Measurements from ENCODE around the gene IL12A. TPM values are rescaled to one million over a fixed set of nuclear protein-coding genes. Genes with fewer than 3 reads are reported as not detected.

The IL12A gene
- polyA plus RNA-seq, 1 donor (not counting 4 experiments of a cell fraction or from before 2014, with no cell fraction given), result 0.54 TPM

- Histone ChIP-seq H3K9ac (ENCODE audit: control insufficient read depth, extremely low read depth, insufficient read depth, low read length) (no peak overlapping the region), H3K9me3 (ENCODE audit: control insufficient read depth, low read depth, low read length) (no peaks in the 10 kb centered on the region), H4K20me1 (ENCODE audit: control insufficient read depth, extremely low read depth, insufficient read depth, low read length) (peaks cover 3% of the 10 kb centered on the region), H3K27me3 (ENCODE audit: control insufficient read depth, extremely low read depth, insufficient read depth, low read length) (peaks cover 35% of the 10 kb centered on the region), H3K4me2 (ENCODE audit: control insufficient read depth, extremely low read depth, insufficient read depth, low read depth, low read length) (no peak overlapping the region), H3K9me1 (ENCODE audit: control insufficient read depth, extremely low read depth, insufficient read depth, low read length) (no peaks in the 10 kb centered on the region), H2AFZ (ENCODE audit: control insufficient read depth, low read length) (no peak overlapping the region), H3K27ac (ENCODE audit: control insufficient read depth, insufficient read depth, low read length) (no peak overlapping the region), H3K79me2 (ENCODE audit: control insufficient read depth, insufficient read depth, low read length) (no peaks in the 10 kb centered on the region), H3K4me3 (ENCODE audit: control insufficient read depth in 2 of 3, extremely low read depth in 1 of 3, insufficient read depth in 2 of 3, low read depth in 1 of 3, low read length in 3 of 3) (no peak overlapping the region), H3K36me3 (ENCODE audit: control insufficient read depth in 2 of 2, extremely low read depth in 1 of 2, insufficient read depth in 2 of 2, low read length in 2 of 2) (no peaks in the 10 kb centered on the region), H3K4me1 (ENCODE audit: control insufficient read depth, extremely low read depth, insufficient read depth, low read length) (peaks cover 2% of the 10 kb centered on the region)
- dilution Hi-C loops (cut with MboI; ENCODE audit: extremely low pct_ligation_motif_present, low sequenced_read_pairs), result no loop called here
- TF ChIP-seq CTCF (optimal IDR thresholded peaks at IDR 0.05 in 1 of 3, IDR thresholded peaks at IDR 0.05 in 1 of 3, conservative IDR thresholded peaks at IDR 0.05 in 1 of 3; ENCODE audit: extremely low read depth in 1 of 3, insufficient read depth in 2 of 3, low read length in 3 of 3) (no peak), EZH2 (IDR thresholded peaks at IDR 0.05; ENCODE audit: low read length) (no peak)
- no peak for FAIRE-seq
- DNase-seq (ENCODE audit: low read depth, low spot score), result no peak
These were observed 52.8 kb downstream of the IL12A start for GRCh38 chr3:160041465-160041864.

GRCh38 chr3:160044121-160044520, 55.5 kb downstream of the IL12A start:
- H3K27ac ChIP-seq (ENCODE audit: control insufficient read depth, insufficient read depth, low read length), result no peak overlapping the region
- no peak overlapping the region for H3K4me3 ChIP-seq (ENCODE audit: control insufficient read depth in 2 of 3, extremely low read depth in 1 of 3, insufficient read depth in 2 of 3, low read depth in 1 of 3, low read length in 3 of 3)
- no peak overlapping the region for H3K4me2 ChIP-seq (ENCODE audit: control insufficient read depth, extremely low read depth, insufficient read depth, low read depth, low read length)
- DNase-seq (ENCODE audit: low read depth, low spot score) (no peak), FAIRE-seq (no peak)
- no peaks in the 10 kb centered on the region for H3K9me3 ChIP-seq (ENCODE audit: control insufficient read depth, low read depth, low read length)
- peaks cover 16% of the 10 kb centered on the region for H3K27me3 ChIP-seq (ENCODE audit: control insufficient read depth, extremely low read depth, insufficient read depth, low read length)
- dilution Hi-C loops (cut with MboI; ENCODE audit: extremely low pct_ligation_motif_present, low sequenced_read_pairs), result no loop called here
- H2AFZ ChIP-seq (ENCODE audit: control insufficient read depth, low read length), result no peak overlapping the region
- no peaks in the 10 kb centered on the region for H3K4me1 ChIP-seq (ENCODE audit: control insufficient read depth, extremely low read depth, insufficient read depth, low read length)
- H3K9ac ChIP-seq (ENCODE audit: control insufficient read depth, extremely low read depth, insufficient read depth, low read length), result no peak overlapping the region
- no peaks in the 10 kb centered on the region for H3K9me1 ChIP-seq (ENCODE audit: control insufficient read depth, extremely low read depth, insufficient read depth, low read length)
- no peaks in the 10 kb centered on the region for H3K36me3 ChIP-seq (ENCODE audit: control insufficient read depth in 2 of 2, extremely low read depth in 1 of 2, insufficient read depth in 2 of 2, low read length in 2 of 2)
- peaks cover 3% of the 10 kb centered on the region for H4K20me1 ChIP-seq (ENCODE audit: control insufficient read depth, extremely low read depth, insufficient read depth, low read length)
- TF ChIP-seq CTCF (optimal IDR thresholded peaks at IDR 0.05 in 1 of 3, IDR thresholded peaks at IDR 0.05 in 1 of 3, conservative IDR thresholded peaks at IDR 0.05 in 1 of 3; ENCODE audit: extremely low read depth in 1 of 3, insufficient read depth in 2 of 3, low read length in 3 of 3), result no peak
- no peak for TF ChIP-seq EZH2 (IDR thresholded peaks at IDR 0.05; ENCODE audit: low read length)
- H3K79me2 ChIP-seq (ENCODE audit: control insufficient read depth, insufficient read depth, low read length), result no peaks in the 10 kb centered on the region

Other genes with a start within 250 kb of the IL12A start
- gene SCHIP1, start 149.0 kb upstream of the IL12A start, polyA plus RNA-seq, result 0.80 to 3.1 TPM (median 1.5 TPM) in 3 replicates
- gene C3orf80, start 236.6 kb downstream of the IL12A start, polyA plus RNA-seq, result not detected in 3 replicates